Activated T-cell treated with anti-CD3 and anti-CD28 coated beads, Interleukin-2, amount 50 U/mL, for 24 hours (primary cell): ENCODE measurements around the gene GKAP1.
"Not testable (repeated sequence)": the region's sequence is repeated elsewhere in the genome, so short reads cannot be mapped to it uniquely, and the experiment has no call there.

Experiments
- DNase-seq: peaks from one replicate; pipeline ENCODE4 v3.0.0-alpha.2; 2020
- H3K27ac Mint-ChIP-seq: 2 replicates; pipeline ENCODE4 v1.8.0; 2020; ENCODE audit warnings: mild to moderate bottlenecking, mixed read lengths
- H3K27me3 Mint-ChIP-seq: 2 replicates; pipeline ENCODE4 v1.8.0; 2020; ENCODE audit warnings: mixed read lengths
- H3K36me3 Mint-ChIP-seq: 2 replicates; pipeline ENCODE4 v1.8.0; 2020; ENCODE audit warnings: low read depth, mixed read lengths
- H3K4me1 Mint-ChIP-seq: 2 replicates; pipeline ENCODE4 v1.8.0; 2020; ENCODE audit warnings: low read depth, mixed read lengths
- H3K4me3 Mint-ChIP-seq: 2 replicates; pipeline ENCODE4 v1.8.0; 2020; ENCODE audit warnings: mild to moderate bottlenecking, moderate library complexity, mixed read lengths
- H3K9me3 Mint-ChIP-seq: 2 replicates; pipeline ENCODE4 v1.8.0; 2020; ENCODE audit warnings: mixed read lengths

GKAP1 gene

GRCh38 chr9:83775932-83776331 is 41.6 kb downstream of the GKAP1 start:
- peaks cover 8% of the 10 kb centered on the region for H3K36me3 Mint-ChIP-seq
- DNase-seq, result no peak
- H3K4me3 Mint-ChIP-seq, result no peak overlapping the region
- no peaks in the 10 kb centered on the region for H3K9me3 Mint-ChIP-seq
- no peaks in the 10 kb centered on the region for H3K4me1 Mint-ChIP-seq
- H3K27ac Mint-ChIP-seq, result no peak overlapping the region
- H3K27me3 Mint-ChIP-seq, result no peaks in the 10 kb centered on the region

GRCh38 chr9:83772860-83773259 is 44.7 kb downstream of the GKAP1 start:
- H3K4me1 Mint-ChIP-seq, result no peaks in the 10 kb centered on the region
- no peak overlapping the region for H3K27ac Mint-ChIP-seq
- H3K4me3 Mint-ChIP-seq, result no peak overlapping the region
- H3K27me3 Mint-ChIP-seq, result no peaks in the 10 kb centered on the region
- no peaks in the 10 kb centered on the region for H3K9me3 Mint-ChIP-seq
- H3K36me3 Mint-ChIP-seq, result peaks cover 3% of the 10 kb centered on the region
- no peak for DNase-seq

GRCh38 chr9:83765376-83765775 is 52.2 kb downstream of the GKAP1 start:
- Mint-ChIP-seq H3K36me3 (peaks cover 24% of the 10 kb centered on the region), H3K27me3 (no peaks in the 10 kb centered on the region), H3K4me3 (no peak overlapping the region), H3K9me3 (peaks cover 15% of the 10 kb centered on the region), H3K27ac (no peak overlapping the region), H3K4me1 (no peaks in the 10 kb centered on the region)
- DNase-seq, result no peak

GRCh38 chr9:83754383-83754977 is 63.1 kb downstream of the GKAP1 start:
- Mint-ChIP-seq H3K27me3 (no peaks in the 10 kb centered on the region), H3K9me3 (no peaks in the 10 kb centered on the region), H3K36me3 (peaks cover 14% of the 10 kb centered on the region), H3K4me1 (peaks cover 2% of the 10 kb centered on the region), H3K4me3 (no peak overlapping the region), H3K27ac (no peak overlapping the region)
- DNase-seq, result no peak

DNA sequence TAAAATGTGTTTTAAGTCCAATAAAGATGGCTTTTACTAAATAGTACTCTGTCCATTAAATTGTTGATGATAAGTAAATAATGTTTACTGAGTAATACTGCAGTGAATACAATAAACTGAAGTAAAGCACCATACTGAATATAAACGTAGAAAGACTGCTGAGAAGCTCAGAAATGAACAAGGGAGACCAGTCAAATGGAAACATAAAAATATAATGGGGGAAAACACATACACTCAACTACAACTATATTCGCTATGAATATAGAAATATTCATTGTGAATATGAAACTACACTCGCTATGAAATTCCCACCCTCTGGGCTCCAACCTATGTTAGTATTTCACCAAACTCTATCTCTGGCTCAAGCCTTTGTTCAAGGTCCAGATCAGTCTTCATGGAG is 67.9 kb downstream of the GKAP1 start:
- Mint-ChIP-seq H3K36me3 (peaks cover 14% of the 10 kb centered on the region), H3K4me1 (peaks cover 5% of the 10 kb centered on the region), H3K4me3 (no peak overlapping the region), H3K9me3 (no peaks in the 10 kb centered on the region), H3K27me3 (no peaks in the 10 kb centered on the region), H3K27ac (no peak overlapping the region)
- no peak for DNase-seq

GRCh38 chr9:83744206-83744605 is 73.4 kb downstream of the GKAP1 start:
- Mint-ChIP-seq H3K36me3 (peaks cover 11% of the 10 kb centered on the region), H3K4me1 (peaks cover 2% of the 10 kb centered on the region), H3K4me3 (no peak overlapping the region), H3K27me3 (no peaks in the 10 kb centered on the region), H3K9me3 (no peaks in the 10 kb centered on the region), H3K27ac (no peak overlapping the region)
- DNase-seq, result no peak

DNA sequence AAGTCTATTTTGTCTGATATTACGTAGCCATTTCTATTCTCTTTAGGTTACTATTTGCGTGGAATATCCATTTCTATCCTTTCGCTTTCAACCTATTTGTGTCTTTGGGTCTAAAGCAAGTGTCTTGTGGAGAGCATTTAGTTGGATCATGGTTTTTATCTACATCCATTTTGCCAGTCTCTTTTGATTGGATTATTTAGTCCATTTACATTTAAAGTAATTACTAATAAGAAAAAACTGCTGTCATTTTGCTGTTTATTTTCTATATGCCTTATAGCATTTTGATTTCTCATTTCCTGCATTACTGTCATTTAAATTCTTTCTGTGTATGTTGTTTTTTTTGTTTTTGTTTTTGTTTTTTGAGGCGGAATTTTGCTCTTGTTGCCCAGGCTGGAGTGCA is 83.8 kb downstream of the GKAP1 start:
- DNase-seq, result no peak
- Mint-ChIP-seq H3K4me1 (peaks cover 5% of the 10 kb centered on the region), H3K9me3 (peaks cover 7% of the 10 kb centered on the region), H3K27ac (no peak overlapping the region), H3K4me3 (no peak overlapping the region), H3K36me3 (peaks cover 10% of the 10 kb centered on the region), H3K27me3 (no peaks in the 10 kb centered on the region)

GRCh38 chr9:83728591-83729368 is 88.8 kb downstream of the GKAP1 start:
- H3K27me3 Mint-ChIP-seq, DNase-seq, H3K36me3 Mint-ChIP-seq, H3K27ac Mint-ChIP-seq, H3K4me3 Mint-ChIP-seq, H3K9me3 Mint-ChIP-seq, H3K4me1 Mint-ChIP-seq: not testable (repeated sequence)

GRCh38 chr9:83724436-83724835 is 93.1 kb downstream of the GKAP1 start:
- Mint-ChIP-seq H3K4me3 (no peak overlapping the region), H3K9me3 (no peaks in the 10 kb centered on the region), H3K4me1 (no peaks in the 10 kb centered on the region), H3K36me3 (no peaks in the 10 kb centered on the region), H3K27me3 (no peaks in the 10 kb centered on the region), H3K27ac (no peak overlapping the region)
- no peak for DNase-seq

GRCh38 chr9:83722726-83723495 is 94.7 kb downstream of the GKAP1 start:
- H3K27me3 Mint-ChIP-seq, result no peaks in the 10 kb centered on the region
- no peaks in the 10 kb centered on the region for H3K4me1 Mint-ChIP-seq
- no peaks in the 10 kb centered on the region for H3K36me3 Mint-ChIP-seq
- no peaks in the 10 kb centered on the region for H3K9me3 Mint-ChIP-seq
- no peak overlapping the region for H3K27ac Mint-ChIP-seq
- H3K4me3 Mint-ChIP-seq, result no peak overlapping the region
- DNase-seq, result no peak

DNA sequence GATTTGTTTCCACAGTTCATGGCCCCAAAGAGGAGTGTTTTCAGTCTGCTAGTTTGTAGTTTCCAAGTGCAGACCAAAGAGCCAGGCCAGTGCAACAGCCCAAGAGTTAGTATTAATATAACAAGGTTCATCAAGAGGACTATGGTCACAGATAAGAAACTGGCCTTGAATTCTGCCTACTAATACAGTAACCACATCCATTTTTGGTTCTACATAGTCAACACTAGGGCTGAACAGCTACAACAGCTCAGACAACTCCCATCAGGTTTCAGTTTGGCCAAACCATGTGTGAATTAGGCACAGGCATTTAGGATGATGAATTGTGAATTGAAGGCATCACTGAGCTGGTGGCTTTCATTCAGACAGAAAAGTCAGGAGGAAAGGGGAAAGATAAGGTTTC is 96.1 kb downstream of the GKAP1 start:
- no peak for DNase-seq
- Mint-ChIP-seq H3K36me3 (no peaks in the 10 kb centered on the region), H3K4me3 (no peak overlapping the region), H3K27me3 (no peaks in the 10 kb centered on the region), H3K9me3 (no peaks in the 10 kb centered on the region), H3K4me1 (no peaks in the 10 kb centered on the region), H3K27ac (no peak overlapping the region)

GRCh38 chr9:83715794-83716193 is 101.8 kb downstream of the GKAP1 start:
- H3K27me3 Mint-ChIP-seq, result no peaks in the 10 kb centered on the region
- H3K9me3 Mint-ChIP-seq, result no peaks in the 10 kb centered on the region
- no peak overlapping the region for H3K4me3 Mint-ChIP-seq
- H3K36me3 Mint-ChIP-seq, result no peaks in the 10 kb centered on the region
- H3K27ac Mint-ChIP-seq, result no peak overlapping the region
- no peak for DNase-seq
- H3K4me1 Mint-ChIP-seq, result no peaks in the 10 kb centered on the region

DNA sequence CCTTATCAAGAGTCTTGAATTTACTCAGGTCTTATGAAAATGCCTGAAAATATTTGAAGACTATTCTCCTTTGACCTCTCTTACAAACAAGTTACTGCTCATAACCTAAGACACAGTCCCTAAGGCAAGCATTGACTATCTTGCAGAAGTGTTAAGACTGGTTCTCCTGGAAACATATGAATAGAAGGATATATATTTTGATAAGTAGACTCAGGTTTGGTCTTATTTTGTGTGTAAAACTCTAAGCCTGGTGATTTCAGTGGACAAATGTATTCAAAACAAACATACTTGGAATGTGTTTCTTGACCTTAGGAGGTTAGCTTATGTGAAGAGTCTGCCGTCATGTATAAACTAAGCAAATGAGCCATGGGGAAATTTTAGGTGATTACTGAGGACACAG is 102.3 kb downstream of the GKAP1 start:
- no peaks in the 10 kb centered on the region for H3K27me3 Mint-ChIP-seq
- H3K36me3 Mint-ChIP-seq, result no peaks in the 10 kb centered on the region
- no peaks in the 10 kb centered on the region for H3K4me1 Mint-ChIP-seq
- no peak for DNase-seq
- no peak overlapping the region for H3K27ac Mint-ChIP-seq
- no peak overlapping the region for H3K4me3 Mint-ChIP-seq
- H3K9me3 Mint-ChIP-seq, result no peaks in the 10 kb centered on the region

DNA sequence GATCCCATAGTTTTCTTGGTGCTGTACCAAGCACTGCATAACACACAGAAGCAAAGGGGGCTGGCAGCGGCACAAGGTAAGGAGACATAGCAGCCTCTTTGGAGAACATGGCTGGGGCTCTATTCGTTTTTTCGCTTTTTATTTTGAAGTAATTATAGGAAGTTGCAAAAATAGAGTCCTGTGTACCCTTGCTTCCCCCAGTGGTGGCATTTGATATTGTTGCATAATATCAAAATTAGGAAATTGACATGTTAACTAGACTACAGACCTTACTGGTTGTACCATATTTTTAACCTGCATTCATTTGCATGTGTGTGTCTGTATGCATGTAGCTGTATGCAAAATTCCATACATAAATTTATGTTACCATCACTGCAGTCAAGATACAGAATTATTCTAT is 103.2 kb downstream of the GKAP1 start:
- Mint-ChIP-seq H3K9me3 (no peaks in the 10 kb centered on the region), H3K4me1 (peaks cover 2% of the 10 kb centered on the region), H3K27me3 (no peaks in the 10 kb centered on the region), H3K27ac (no peak overlapping the region), H3K4me3 (no peak overlapping the region), H3K36me3 (no peaks in the 10 kb centered on the region)
- no peak for DNase-seq
